GM12874 (cell line): ENCODE data around the gene CEP76.

Experiments used
- CTCF ChIP-seq: IDR thresholded peaks from 2 replicates; pipeline ENCODE4 v1.5.1; 2011; ENCODE audit warnings: low read depth, mild to moderate bottlenecking, control low read depth, low read length, moderate library complexity; ENCODE audit not compliant: insufficient read depth

The CEP76 gene

DNA sequence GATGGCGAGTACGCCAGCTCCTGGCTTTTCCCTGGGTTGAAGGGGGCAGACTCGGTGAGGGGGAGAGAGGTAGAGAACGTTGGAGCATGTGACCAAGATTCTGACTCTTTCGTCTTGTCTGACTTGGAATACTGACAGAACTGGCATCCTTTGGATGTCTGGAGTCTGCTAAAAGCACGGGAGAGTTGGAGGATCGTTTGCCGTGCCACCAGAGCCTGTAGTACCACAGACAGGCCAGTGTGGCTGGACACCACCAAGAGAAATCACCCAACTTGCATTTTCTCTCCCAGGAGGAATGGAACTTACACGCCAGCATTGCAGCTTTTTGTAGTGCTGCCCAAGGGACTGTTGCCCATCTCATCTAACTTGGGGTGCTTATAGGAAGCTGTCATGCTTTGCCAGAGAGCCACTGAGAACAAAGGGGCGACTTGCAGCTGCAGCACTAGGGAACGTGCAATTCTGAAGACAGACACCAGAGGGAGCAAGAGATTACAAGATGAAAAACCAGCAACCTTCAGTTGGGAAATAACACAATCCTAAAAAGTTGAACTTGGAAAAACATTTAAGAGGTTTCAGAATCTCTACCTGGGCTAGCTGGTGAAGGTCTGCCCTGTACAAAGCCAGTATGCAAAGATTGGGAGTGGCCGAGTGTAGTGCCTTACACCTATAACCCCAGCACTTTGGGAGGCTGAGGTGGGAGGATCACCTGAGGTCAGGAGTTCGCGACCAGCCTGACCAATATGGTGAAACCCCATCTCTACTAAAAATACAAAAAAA lies 24.4 kb upstream of the CEP76 start:
- TF ChIP-seq CTCF: peak; percentile 86

DNA sequence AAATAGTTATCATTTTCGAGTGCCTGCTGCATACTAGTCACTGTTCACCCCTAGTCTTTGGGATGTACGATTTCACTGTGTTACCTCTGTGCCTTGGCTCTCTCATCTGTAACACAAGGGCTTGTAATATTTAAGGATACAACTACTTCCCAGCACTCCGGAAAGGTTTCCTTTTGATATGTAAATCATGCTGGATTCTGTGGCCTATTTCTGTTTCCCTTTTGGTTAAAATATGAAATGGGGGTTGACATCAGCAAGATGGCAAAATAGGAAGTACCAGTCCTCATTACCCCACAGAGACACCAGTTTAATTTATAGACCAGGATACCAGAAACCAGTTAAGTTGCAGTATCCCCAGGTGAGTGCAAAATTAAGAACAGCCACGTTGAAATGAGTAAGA lies 23.8 kb upstream of the CEP76 start:
- no peak for TF ChIP-seq CTCF

GRCh38 chr18:12722731-12723130 lies 20.2 kb upstream of the CEP76 start:
- no peak for TF ChIP-seq CTCF

DNA sequence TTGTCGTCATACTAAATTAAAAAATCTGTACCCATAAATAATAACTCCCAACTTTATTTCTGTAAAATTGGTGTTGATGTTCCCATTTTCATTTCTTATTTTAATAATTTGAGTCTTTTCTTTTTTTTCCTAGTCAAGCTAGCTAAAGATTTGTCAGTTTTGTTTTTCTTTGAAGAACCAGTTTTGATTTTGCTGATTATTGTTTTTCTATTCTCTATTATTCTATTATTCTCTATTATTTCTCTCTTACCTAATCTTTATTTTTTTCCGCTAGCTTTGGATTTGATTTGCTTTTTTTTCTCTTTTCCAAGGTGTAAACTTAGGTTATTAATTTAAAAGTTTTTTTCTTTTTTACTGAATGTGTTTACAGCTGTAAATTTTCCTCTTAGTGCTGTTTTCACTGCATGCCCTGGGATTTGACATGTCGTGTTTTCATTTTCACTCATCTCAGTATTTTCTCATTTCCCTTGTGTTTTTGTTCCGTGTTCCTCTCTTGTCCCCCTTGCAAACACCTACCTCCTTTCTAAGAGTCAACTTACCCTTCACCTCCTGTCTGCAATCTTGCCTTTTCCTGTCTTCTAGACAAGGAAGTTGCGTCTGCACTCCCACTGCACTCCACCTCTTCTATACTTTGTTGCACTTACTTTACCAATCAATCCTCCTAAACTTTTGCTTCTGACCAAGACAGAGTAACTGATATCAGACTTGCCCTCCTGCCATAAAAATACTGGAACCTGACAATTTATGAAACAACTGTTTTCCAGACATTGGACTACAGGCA lies 19.2 kb upstream of the CEP76 start:
- no peak for TF ChIP-seq CTCF

- TF ChIP-seq CTCF: no peak
Observed at GRCh38 chr18:12711446-12711845, 8.9 kb upstream of the CEP76 start.

- TF ChIP-seq CTCF: no peak
Observed at GRCh38 chr18:12703664-12704063, 1.1 kb upstream of the CEP76 start.

DNA sequence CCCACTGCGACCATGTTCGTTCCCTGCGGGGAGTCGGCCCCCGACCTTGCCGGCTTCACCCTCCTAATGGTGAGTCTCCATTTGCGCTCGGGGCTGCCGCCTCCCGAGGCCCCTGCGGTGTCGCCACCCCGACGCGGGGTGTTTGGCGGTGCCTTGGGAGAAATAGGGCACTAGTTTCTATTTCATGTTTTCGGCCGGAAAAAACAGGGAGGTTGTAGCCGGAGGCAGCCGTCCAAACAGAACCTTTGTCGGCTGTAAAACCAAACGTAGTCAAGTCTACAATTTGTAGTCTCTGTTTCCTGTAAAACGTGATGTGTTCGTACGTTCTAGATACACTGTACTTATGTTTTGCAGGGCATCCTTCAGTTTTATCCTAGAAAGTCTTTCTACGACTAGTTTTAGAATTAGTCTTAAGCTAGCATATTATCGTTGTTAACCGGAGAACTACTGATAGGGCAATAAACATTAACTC lies 609 bp upstream of the CEP76 start:
- no peak for TF ChIP-seq CTCF
